Stimulated activated naive CD4-positive, alpha-beta T cell treated with Interleukin-2 at 50 U/mL for 16 hours (primary cell): ENCODE measurements around the gene SRGAP1.

Experiments
- DNase-seq: peaks from one replicate; lab custom pipeline; 2025; lab: John Stamatoyannopoulos, UW

The SRGAP1 gene

DNA sequence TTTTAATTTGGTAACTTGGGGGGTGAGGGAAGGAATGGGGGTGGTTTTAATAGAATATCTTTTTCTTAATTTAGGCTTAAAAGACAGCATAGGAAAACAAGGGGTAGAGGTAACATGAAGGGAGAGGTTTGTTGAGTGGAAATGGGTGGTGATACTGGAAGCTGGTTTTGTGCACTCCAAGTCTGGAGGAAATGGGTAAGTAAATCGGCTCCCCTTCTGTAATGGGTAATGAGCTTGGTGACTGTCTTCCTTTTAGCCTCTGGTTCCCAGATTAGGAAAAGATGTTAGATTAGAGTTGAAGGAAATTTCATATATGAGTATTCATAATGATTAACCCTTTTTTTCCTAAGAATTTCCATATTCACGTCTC lies 122.1 kb downstream of the SRGAP1 start:
- no peak for DNase-seq

GRCh38 chr12:63967358-63968145 lies 123.1 kb downstream of the SRGAP1 start:
- DNase-seq = no peak

DNA sequence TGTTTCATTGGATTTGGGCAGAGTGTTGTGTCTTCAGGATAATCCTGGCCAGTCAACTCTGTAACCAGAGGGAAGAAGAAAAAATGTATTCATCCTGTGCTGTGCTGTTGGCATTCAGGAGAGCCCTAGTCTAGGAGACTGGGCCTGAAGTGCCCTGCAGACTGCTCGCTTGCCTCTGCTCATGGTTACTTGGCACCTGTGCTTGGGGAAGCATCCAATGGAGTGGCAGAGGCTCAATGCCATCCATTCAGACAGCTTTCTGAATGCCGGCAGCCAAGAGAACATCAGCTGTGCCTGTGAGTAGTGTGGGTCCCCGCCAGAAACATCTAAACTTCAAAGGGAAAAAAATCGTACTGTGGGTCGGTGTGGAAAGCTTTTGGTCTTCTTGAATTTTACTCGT lies 124.2 kb downstream of the SRGAP1 start:
- no peak for DNase-seq

DNA sequence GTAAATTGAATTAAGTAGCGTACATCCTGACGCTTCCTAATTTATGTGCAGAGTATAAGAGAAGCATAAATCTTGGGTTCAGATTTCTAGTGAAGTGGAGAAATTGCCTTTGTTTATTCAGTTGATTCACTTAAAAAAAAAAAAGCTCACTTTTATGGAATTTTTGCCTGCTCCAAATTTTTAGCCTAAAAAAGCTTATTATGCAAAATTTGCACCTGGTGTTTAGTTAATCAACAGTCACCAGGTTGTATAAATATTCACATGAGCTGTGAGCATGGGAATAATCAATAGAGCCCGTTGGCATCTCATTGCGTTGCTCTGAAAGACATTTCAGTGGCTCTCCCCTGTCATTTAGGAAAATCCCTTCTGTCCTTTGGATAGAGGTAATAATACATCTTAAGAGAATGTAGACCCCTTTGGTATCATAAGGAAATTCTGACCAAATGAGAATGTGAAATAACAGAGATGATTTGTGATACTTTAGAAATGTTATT lies 132.4 kb downstream of the SRGAP1 start:
- no peak for DNase-seq

GRCh38 chr12:63977441-63977840 lies 132.9 kb downstream of the SRGAP1 start:
- no peak for DNase-seq

DNA sequence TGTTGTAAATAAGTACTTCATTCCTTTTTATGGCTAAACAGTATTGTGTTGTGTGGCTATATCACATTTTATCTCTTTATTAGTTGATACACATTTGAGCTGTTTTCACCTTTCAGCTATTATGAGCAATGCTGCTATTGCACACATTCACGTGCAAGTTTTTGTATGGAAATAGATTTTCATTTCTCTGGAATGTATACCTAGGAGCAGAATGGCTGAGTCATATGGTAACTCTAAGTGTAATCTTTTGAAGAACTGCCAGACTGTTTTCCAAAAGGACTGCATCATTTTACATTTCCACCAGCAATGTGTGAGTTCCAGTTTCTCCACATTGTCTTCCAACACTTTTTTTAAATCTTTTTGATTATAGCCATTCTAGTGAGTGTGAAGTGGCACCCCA lies 134.0 kb downstream of the SRGAP1 start:
- DNase-seq = no peak

- DNase-seq = no peak
Measured at GRCh38 chr12:63980211-63980610, 135.7 kb downstream of the SRGAP1 start.

- DNase-seq = no peak
Measured at GRCh38 chr12:63981343-63981742, 136.8 kb downstream of the SRGAP1 start.

DNA sequence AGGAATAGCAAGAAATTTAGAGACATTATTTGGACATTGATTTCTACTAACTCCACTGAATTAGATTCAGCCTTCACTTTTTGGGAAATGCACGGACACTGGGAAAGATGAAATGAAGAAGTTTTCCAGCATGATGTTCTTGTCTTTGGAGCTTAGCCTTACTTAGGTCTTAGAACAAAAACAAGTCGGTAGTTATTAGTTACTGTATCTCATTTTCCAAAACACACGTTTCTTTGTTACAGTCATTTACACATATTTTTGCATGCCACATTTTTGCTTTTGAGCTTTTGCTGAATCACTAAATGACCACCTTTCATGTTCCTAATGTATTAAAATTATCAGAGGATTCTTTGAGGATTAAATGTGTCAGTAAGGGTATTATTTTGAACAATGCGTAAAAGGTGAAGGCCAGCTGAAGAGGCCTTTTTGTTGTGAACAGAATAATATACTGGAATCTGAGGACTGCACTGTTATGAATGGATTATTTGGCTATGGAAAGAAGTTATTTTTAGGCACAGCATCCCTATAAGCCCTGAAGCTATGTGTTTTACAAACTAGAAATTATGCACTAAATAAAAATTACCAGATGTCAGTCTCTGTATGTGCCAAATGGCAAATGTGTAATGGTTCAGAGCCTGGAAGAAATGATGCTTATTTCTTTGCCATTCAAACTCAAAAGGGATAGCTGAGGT lies 138.2 kb downstream of the SRGAP1 start:
- no peak for DNase-seq

DNA sequence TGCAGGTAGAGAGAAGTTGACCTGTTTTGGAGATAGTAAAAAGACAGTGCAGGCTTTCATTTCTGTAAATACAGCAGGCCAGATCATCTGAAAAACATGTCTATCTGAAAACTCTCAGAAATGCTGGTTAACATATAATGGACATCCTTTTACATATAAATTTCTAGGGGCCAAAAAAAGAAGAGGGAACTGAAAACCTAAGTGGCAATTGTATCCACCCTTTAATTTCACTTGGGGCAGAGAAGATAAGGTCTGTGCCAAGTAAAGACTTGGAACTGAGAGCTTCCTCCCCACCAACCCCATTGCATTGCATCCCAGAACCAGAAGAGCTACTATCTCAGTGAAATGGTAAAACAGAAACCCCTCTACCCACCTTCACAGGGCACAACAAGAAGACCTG lies 141.0 kb downstream of the SRGAP1 start:
- DNase-seq = no peak

GRCh38 chr12:63985945-63986344 lies 141.4 kb downstream of the SRGAP1 start:
- DNase-seq = no peak

- no peak for DNase-seq
Measured at GRCh38 chr12:63989301-63989845, 144.9 kb downstream of the SRGAP1 start.

DNA sequence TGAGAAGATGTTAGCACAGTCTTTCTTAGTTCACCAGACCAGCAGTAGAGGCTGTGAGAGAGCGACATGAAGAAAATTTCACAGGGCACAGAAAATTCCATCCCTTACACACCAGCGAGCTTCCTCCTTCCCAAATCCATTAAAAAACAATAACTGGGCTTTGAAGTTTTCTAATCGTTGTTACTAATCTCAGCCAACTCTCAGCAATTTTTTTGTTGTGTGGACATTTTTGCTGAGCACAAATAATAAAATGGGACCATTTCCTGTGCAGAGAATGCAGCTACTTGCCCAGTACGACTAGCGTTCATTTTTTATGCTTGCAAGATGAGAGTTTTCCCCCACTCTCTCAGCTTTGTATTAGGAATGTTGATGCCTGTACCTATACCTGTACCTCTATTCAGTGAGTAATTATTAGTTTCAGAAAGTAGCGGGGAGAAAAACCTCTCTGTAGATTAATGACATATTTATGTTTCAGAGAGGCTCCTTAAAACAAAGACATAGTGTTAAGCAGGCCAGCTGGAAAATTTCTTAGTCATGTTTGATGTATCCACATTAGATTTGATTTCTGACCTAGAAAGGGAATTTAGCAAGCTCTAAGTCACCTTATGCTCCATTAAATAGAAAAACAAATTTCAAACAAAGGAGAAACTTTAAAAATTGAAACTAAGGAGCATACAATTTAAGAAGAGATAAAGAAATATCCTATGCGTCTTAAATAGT lies 146.5 kb downstream of the SRGAP1 start:
- DNase-seq = no peak

DNA sequence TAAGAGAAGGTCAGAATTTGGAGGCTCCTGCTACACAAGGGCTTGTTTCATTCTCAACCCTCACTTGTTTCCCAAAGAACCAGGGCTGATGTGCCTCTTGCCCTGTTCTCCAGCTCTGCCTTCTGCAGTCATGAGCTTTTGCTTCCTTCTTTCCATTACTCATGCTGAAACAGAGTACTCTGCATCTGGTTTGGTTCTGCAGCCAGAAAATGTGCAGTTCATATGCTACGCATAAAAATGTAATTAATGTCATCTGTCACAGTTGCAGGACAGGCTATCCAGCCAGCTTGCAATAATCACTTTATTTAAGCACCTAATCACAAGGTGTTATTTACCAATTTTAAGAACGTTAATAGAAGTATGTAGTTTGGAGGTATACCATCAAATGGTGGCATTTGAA lies 150.2 kb downstream of the SRGAP1 start:
- DNase-seq = no peak

- no peak for DNase-seq
Measured at GRCh38 chr12:63995512-63995911, 151.0 kb downstream of the SRGAP1 start.

DNA sequence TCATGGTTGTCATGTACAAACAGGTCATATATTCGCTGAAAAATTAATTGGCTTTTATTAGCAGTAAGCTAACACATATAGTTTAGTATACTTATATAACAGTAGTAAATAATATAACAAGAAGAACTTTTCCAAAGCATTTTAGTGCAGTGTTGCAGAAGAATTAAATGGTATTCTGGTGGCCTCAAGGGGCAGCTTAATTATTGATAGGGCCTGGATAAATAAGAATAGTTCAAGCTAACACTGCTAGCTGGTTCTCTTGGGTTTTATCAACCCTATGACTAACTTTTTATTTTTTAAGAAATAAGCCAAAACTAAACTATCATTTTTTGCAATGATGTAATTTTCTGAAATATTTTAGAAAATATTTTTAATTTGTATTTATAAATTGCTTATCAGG lies 152.1 kb downstream of the SRGAP1 start:
- no peak for DNase-seq

GRCh38 chr12:63997198-63997597 lies 152.7 kb downstream of the SRGAP1 start:
- no peak for DNase-seq

DNA sequence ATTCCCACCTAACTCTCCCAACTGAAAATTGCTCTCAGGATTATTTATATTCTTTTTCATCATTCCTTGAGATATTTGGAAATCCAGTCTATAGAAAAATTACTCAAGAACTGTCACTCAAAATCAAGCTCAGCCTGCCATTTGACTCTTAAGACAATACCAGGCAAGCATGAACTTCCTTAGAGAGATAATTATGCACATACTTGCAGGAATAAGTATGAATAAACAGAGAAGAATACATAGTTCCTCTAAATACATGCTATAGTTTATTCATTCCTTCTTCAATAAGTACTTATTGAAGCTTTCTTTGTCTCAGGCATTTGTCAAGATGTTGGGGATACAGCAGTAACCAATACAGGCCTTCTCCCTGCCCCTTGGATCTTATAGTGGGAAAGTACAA lies 154.1 kb downstream of the SRGAP1 start:
- no peak for DNase-seq

DNA sequence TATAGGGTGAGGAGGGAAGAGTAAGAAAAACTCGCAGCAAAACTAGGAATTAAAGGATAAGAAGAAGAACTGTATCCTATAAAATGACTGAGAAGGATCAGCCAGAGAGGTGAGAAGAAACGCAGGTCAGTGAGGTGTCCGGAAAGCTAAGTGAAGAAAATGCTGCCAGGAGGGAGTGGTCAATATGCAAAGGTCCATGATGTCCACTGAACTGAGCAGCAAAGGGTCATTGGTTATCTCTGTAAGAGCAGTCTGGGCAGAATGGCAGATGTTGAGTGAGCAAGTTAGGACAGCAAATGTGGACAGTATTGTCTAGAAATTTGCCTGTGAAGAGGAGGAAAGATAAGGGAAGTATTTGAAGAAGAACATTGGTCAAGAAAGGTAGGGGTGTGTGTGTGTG lies 155.4 kb downstream of the SRGAP1 start:
- DNase-seq = no peak

- DNase-seq = no peak
Measured at GRCh38 chr12:64001439-64001838, 156.9 kb downstream of the SRGAP1 start.

GRCh38 chr12:64004641-64005040 lies 160.1 kb downstream of the SRGAP1 start:
- DNase-seq = no peak

- no peak for DNase-seq
Measured at GRCh38 chr12:64006211-64006825, 161.8 kb downstream of the SRGAP1 start.
